ENCODE measurements around the gene ACOT13. TPM values are rescaled to one million over a fixed set of nuclear protein-coding genes. Genes with fewer than 3 reads are reported as not detected.

ACOT13 gene
- total RNA-seq, 2 experiments from 2014 or later = 28.9 to 33.6 TPM

GRCh38 chr6:24686408-24686807 is 19.5 kb downstream of the ACOT13 start:
- no peak overlapping the region for H3K4me3 Mint-ChIP-seq
- H3K4me1 Mint-ChIP-seq (ENCODE audit: low read depth) = peaks cover 6% of the 10 kb centered on the region
- no peaks in the 10 kb centered on the region for H3K27me3 Mint-ChIP-seq
- CTCF ChIA-PET = interaction anchor here (13.2 kb wide), 1 partner anchor 104 kb away, joined by 141 read pairs; no protein-coding TSS in a partner anchor
- H3K36me3 Mint-ChIP-seq (ENCODE audit: low read depth) = peaks cover 4% of the 10 kb centered on the region
- H3K27ac Mint-ChIP-seq = no peak overlapping the region
- ATAC-seq (no peak), DNase-seq (no peak)
- peak; percentile 34 for TF ChIP-seq CTCF (IDR thresholded peaks at IDR 0.05)
- POLR2A ChIA-PET = interaction anchor here (0.7 kb wide), 1 partner anchor 12 kb away, joined by 3 read pairs; no protein-coding TSS in a partner anchor
- intact Hi-C loops (cut with micrococcal nuclease) = no loop called here
- no peaks in the 10 kb centered on the region for H3K9me3 Mint-ChIP-seq

- ATAC-seq = no peak
- Mint-ChIP-seq H3K4me1 (ENCODE audit: low read depth) (peaks cover 11% of the 10 kb centered on the region), H3K36me3 (ENCODE audit: low read depth) (peaks cover 4% of the 10 kb centered on the region), H3K9me3 (no peaks in the 10 kb centered on the region), H3K27ac (no peak overlapping the region), H3K4me3 (no peak overlapping the region), H3K27me3 (no peaks in the 10 kb centered on the region)
- no peak for DNase-seq
- ChIA-PET CTCF (interaction anchor here (13.2 kb wide), 1 partner anchor 104 kb away, joined by 141 read pairs; no protein-coding TSS in a partner anchor), POLR2A (interaction anchor here (0.7 kb wide), 1 partner anchor 13 kb away, joined by 3 read pairs; no protein-coding TSS in a partner anchor)
- no peak for TF ChIP-seq CTCF (IDR thresholded peaks at IDR 0.05)
- intact Hi-C loops (cut with micrococcal nuclease) = no loop called here
Measured at GRCh38 chr6:24686946-24687345, 20.1 kb downstream of the ACOT13 start.

- no peak for TF ChIP-seq CTCF (IDR thresholded peaks at IDR 0.05)
- ATAC-seq = no peak
- ChIA-PET CTCF (interaction anchor here (1.1 to 13.2 kb wide), 2 partner anchors 23 to 107 kb away, joined by 3 to 141 read pairs; partner anchors contain the start of genes ACOT13 and TDP2), POLR2A (no interaction called here)
- intact Hi-C loops (cut with micrococcal nuclease) = no loop called here
- H3K4me1 Mint-ChIP-seq (ENCODE audit: low read depth) = peaks cover 19% of the 10 kb centered on the region
- H3K9me3 Mint-ChIP-seq = no peaks in the 10 kb centered on the region
- no peaks in the 10 kb centered on the region for H3K27me3 Mint-ChIP-seq
- peaks cover 4% of the 10 kb centered on the region for H3K36me3 Mint-ChIP-seq (ENCODE audit: low read depth)
- no peak overlapping the region for H3K4me3 Mint-ChIP-seq
- DNase-seq = no peak
- no peak overlapping the region for H3K27ac Mint-ChIP-seq
Measured at GRCh38 chr6:24689964-24690363, 23.1 kb downstream of the ACOT13 start.

- no peak for DNase-seq
- peaks cover 22% of the 10 kb centered on the region for H3K4me1 Mint-ChIP-seq (ENCODE audit: low read depth)
- POLR2A ChIA-PET = no interaction called here
- no peaks in the 10 kb centered on the region for H3K27me3 Mint-ChIP-seq
- H3K36me3 Mint-ChIP-seq (ENCODE audit: low read depth) = peaks cover 4% of the 10 kb centered on the region
- CTCF ChIA-PET = interaction anchor here (13.2 kb wide), 1 partner anchor 108 kb away, joined by 141 read pairs; no protein-coding TSS in a partner anchor
- ATAC-seq = no peak
- no peak overlapping the region for H3K27ac Mint-ChIP-seq
- intact Hi-C loops (cut with micrococcal nuclease) = no loop called here
- no peaks in the 10 kb centered on the region for H3K9me3 Mint-ChIP-seq
- no peak for TF ChIP-seq CTCF (IDR thresholded peaks at IDR 0.05)
- no peak overlapping the region for H3K4me3 Mint-ChIP-seq
Measured at GRCh38 chr6:24690593-24690992, 23.7 kb downstream of the ACOT13 start.

- no peaks in the 10 kb centered on the region for H3K27me3 Mint-ChIP-seq
- no peak for TF ChIP-seq CTCF (IDR thresholded peaks at IDR 0.05)
- H3K4me1 Mint-ChIP-seq (ENCODE audit: low read depth) = peaks cover 28% of the 10 kb centered on the region
- no peak overlapping the region for H3K4me3 Mint-ChIP-seq
- intact Hi-C loops (cut with micrococcal nuclease) = no loop called here
- DNase-seq (no peak), ATAC-seq (peak; percentile 28)
- H3K36me3 Mint-ChIP-seq (ENCODE audit: low read depth) = peaks cover 4% of the 10 kb centered on the region
- peak overlapping the region; percentile 62 for H3K27ac Mint-ChIP-seq
- POLR2A ChIA-PET = interaction anchor here (1.3 kb wide), 1 partner anchor 9 kb away, joined by 3 read pairs; no protein-coding TSS in a partner anchor
- H3K9me3 Mint-ChIP-seq = no peaks in the 10 kb centered on the region
- CTCF ChIA-PET = interaction anchor here (1.2 to 13.2 kb wide), 2 partner anchors 109 to 144 kb away, joined by 5 to 141 read pairs; no protein-coding TSS in a partner anchor
Measured at GRCh38 chr6:24691550-24691949, 24.7 kb downstream of the ACOT13 start.
